ENCODE data around the gene GBGT1.

- TF ChIP-seq CTCF (conservative IDR thresholded peaks at IDR 0.05 in 1 of 2, IDR thresholded peaks at IDR 0.05 in 1 of 2; ENCODE audit: low read depth in 1 of 2, low read length in 2 of 2) (no peak), EZH2 (IDR thresholded peaks at IDR 0.05; ENCODE audit: low read length, missing control alignments) (no peak)
Observed at GRCh38 chr9:133182151-133182550, 18.4 kb upstream of the GBGT1 start.

Data from fibroblast of lung (primary cell).